Mesothelial cell of epicardium (in vitro differentiated cells): ENCODE measurements around the gene ASF1B. TPM values are rescaled to one million over a fixed set of nuclear protein-coding genes. Genes with fewer than 3 reads are reported as not detected.

Experiments used
- DNase-seq, 2 experiments: peaks; one replicate each; pipeline ENCODE4 v3.0.0; 2021; ENCODE audit warnings: low spot score in 2 of 2; ENCODE audit not compliant: unreplicated experiment in 2 of 2
- H3K27ac Mint-ChIP-seq: 2 replicates; pipeline ENCODE4 v1.8.0; 2021; ENCODE audit warnings: mixed read lengths
- H3K27me3 Mint-ChIP-seq: 2 replicates; pipeline ENCODE4 v1.8.0; 2021; ENCODE audit warnings: low read depth, mixed read lengths
- H3K36me3 Mint-ChIP-seq: 2 replicates; pipeline ENCODE4 v1.8.0; 2021; ENCODE audit warnings: mixed read lengths
- H3K4me1 Mint-ChIP-seq: 2 replicates; pipeline ENCODE4 v1.8.0; 2021; ENCODE audit warnings: mixed read lengths
- H3K4me3 Mint-ChIP-seq: 2 replicates; pipeline ENCODE4 v1.8.0; 2021; ENCODE audit warnings: mild to moderate bottlenecking, moderate library complexity, mixed read lengths
- H3K9me3 Mint-ChIP-seq: 2 replicates; pipeline ENCODE4 v1.8.0; 2021; ENCODE audit warnings: mixed read lengths
- total RNA-seq: library from RNA; stranded (reverse); gene quantifications from 3 replicates; pipeline ENCODE4 v1.2.1, GENCODE V29; 2021
- TF ChIP-seq, protein P1 (sequence below): fragments of 200-600 bp; sonication (generic); IDR thresholded peaks from one replicate; pipeline ENCODE4 v1.5.0; 2021; ENCODE audit warnings: antibody characterized with exemption; ENCODE audit not compliant: unreplicated experiment

ASF1B gene
- total RNA-seq, 1 donor from 2014 or later = 8.4 TPM

- TF ChIP-seq, protein P1, sequence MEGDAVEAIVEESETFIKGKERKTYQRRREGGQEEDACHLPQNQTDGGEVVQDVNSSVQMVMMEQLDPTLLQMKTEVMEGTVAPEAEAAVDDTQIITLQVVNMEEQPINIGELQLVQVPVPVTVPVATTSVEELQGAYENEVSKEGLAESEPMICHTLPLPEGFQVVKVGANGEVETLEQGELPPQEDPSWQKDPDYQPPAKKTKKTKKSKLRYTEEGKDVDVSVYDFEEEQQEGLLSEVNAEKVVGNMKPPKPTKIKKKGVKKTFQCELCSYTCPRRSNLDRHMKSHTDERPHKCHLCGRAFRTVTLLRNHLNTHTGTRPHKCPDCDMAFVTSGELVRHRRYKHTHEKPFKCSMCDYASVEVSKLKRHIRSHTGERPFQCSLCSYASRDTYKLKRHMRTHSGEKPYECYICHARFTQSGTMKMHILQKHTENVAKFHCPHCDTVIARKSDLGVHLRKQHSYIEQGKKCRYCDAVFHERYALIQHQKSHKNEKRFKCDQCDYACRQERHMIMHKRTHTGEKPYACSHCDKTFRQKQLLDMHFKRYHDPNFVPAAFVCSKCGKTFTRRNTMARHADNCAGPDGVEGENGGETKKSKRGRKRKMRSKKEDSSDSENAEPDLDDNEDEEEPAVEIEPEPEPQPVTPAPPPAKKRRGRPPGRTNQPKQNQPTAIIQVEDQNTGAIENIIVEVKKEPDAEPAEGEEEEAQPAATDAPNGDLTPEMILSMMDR = no peak
- Mint-ChIP-seq H3K4me3 (no peak overlapping the region), H3K27me3 (no peaks in the 10 kb centered on the region), H3K9me3 (no peaks in the 10 kb centered on the region), H3K27ac (no peak overlapping the region), H3K36me3 (peaks cover 4% of the 10 kb centered on the region), H3K4me1 (peaks cover 17% of the 10 kb centered on the region)
- no peak for DNase-seq
Measured at GRCh38 chr19:14162871-14163297, 26.5 kb upstream of the ASF1B start.

DNA sequence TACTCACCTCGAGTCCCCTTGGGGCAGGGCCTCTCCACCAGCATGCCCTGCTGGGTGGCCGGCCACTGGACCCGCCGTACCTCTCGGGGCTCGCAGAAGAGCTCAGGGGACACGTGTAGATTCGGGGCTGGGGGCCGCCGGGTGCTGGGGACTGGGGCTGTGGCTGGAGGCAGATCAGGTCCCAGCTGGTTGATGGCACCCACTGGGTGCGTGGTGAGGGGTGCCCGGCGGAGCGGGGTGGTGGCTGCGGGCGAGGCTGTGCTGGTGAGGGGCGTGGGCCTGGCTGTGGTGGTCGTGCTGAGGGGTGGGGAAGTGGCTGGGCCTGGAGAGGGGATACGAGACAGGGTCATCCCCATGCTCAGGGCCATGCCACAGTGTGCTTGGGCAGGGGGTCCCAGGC is 24.9 kb upstream of the ASF1B start:
- Mint-ChIP-seq H3K27me3 (no peaks in the 10 kb centered on the region), H3K36me3 (peaks cover 8% of the 10 kb centered on the region), H3K4me1 (peaks cover 5% of the 10 kb centered on the region), H3K4me3 (no peak overlapping the region), H3K27ac (no peak overlapping the region), H3K9me3 (no peaks in the 10 kb centered on the region)
- TF ChIP-seq, protein P1 = no peak
- DNase-seq = no peak

- no peak for DNase-seq
- peaks cover 12% of the 10 kb centered on the region for H3K36me3 Mint-ChIP-seq
- no peak overlapping the region for H3K27ac Mint-ChIP-seq
- TF ChIP-seq, protein P1 = no peak
- H3K4me1 Mint-ChIP-seq = no peaks in the 10 kb centered on the region
- no peaks in the 10 kb centered on the region for H3K27me3 Mint-ChIP-seq
- no peak overlapping the region for H3K4me3 Mint-ChIP-seq
- H3K9me3 Mint-ChIP-seq = no peaks in the 10 kb centered on the region
Measured at GRCh38 chr19:14160017-14160703, 23.8 kb upstream of the ASF1B start.

- no peaks in the 10 kb centered on the region for H3K4me1 Mint-ChIP-seq
- no peak overlapping the region for H3K4me3 Mint-ChIP-seq
- H3K27me3 Mint-ChIP-seq = no peaks in the 10 kb centered on the region
- H3K36me3 Mint-ChIP-seq = peaks cover 17% of the 10 kb centered on the region
- no peaks in the 10 kb centered on the region for H3K9me3 Mint-ChIP-seq
- H3K27ac Mint-ChIP-seq = no peak overlapping the region
- DNase-seq = no peak
- TF ChIP-seq, protein P1 = no peak
Measured at GRCh38 chr19:14159059-14159458, 22.7 kb upstream of the ASF1B start.

DNA sequence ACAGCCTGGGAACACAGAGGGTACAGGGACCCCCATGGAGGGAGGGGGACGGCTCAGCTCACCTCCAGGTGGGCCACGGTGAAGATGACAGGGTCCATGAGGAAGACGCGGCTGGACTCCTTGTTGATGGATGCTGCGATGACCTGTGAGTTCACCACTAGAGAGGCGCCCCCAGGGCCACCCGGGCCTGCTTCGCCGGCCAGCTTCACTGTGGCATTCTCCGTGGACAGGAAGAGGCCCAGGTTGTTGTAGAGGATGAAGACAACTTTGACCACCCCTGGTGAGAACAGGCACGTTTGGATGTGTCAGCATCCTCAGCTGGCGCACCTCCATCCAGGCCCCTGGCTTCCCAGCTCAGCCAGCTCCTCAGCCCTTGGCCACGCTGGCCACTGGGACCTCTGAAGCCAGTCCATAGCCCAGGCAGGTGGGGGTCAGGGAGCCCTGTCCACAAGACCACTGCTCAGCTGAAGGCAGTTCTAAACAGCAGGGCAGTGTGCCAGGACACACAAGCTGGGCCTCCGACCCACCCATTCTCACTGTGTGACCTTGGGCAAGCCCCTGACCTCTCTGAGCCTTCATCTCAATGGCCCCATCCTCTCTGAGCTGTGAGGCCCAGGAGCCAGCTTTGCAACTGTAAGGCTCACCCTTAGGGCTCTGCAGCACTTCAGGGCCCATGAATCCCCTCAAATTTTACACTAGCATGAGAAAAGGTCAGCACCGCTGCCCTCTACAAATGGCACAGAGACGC is 22.1 kb upstream of the ASF1B start:
- no peak for DNase-seq
- no peaks in the 10 kb centered on the region for H3K27me3 Mint-ChIP-seq
- H3K36me3 Mint-ChIP-seq = peaks cover 18% of the 10 kb centered on the region
- TF ChIP-seq, protein P1 = no peak
- H3K9me3 Mint-ChIP-seq = no peaks in the 10 kb centered on the region
- no peak overlapping the region for H3K4me3 Mint-ChIP-seq
- H3K4me1 Mint-ChIP-seq = no peaks in the 10 kb centered on the region
- H3K27ac Mint-ChIP-seq = no peak overlapping the region
